ENCODE data around the gene CARS1.
A peak's percentile ranks its signal among the peaks of the same experiment; 100 is the strongest.

CARS1 gene

DNA sequence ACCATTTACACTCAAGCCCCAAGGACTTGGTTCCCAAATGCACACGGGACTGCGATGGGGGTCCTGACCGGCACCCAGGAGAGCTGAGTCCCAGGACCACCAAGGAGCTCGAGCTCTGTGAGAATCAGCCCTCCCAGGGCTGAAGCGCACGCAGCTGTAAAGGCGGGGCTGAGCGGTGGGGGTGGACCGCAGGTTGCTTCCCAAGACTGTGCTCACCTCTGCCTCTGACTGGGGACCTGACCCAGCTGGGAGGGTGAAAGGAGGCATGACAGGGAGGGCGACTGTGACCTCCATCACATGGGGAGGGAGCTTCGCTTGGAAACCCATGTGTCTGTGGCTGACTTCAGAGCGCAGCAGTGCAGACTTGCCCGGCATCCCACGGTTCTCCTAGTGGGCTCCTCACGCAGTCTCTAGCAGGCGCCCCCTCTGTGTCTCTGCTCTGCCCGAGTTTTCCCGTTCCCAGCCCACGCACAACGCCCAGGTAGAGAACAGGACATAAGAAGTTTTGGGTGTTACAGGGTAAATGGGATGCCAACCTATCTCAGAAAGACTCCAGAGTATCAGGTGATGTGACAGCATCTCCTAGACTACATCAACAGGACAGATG is 49.7 kb downstream of the CARS1 start:
- no peak for DNase-seq

DNA sequence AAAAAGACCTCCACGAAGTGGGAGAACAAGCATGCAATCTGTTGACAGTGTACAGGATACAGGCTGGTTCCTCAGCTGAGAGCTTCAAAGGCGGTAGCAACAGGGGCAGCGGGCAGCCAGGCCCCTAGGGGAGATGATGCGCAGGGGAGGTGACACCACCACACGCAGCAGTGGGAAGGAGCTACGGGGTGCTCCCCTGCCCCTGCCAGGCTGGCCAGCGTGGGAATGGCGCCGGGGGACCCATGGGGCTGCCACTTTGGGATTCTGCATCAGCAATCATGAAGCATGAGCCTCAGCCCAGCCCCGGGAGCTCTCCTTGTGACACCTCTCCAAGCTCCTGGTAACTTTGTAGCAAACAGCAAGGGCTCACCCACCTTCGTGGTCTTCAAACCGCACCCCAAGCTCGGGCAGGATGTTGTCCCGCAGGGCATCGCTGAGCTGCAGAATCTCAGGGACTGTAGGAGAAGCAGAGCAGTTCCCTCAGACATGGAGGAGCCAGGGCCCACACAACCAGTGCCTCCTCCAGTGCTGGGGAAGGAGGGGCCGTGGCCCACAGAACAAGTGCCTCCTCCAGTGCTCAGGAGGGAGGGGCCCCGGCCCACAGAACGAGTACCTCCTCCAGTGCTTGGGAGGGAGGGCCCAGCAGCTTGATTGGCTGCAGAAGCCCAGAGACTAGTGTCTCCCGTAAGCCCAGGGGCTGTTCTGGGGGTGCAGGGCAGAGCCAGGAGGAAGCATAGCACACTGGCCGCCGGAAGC is 50.5 kb downstream of the CARS1 start:
- DNase-seq, result no peak

DNA sequence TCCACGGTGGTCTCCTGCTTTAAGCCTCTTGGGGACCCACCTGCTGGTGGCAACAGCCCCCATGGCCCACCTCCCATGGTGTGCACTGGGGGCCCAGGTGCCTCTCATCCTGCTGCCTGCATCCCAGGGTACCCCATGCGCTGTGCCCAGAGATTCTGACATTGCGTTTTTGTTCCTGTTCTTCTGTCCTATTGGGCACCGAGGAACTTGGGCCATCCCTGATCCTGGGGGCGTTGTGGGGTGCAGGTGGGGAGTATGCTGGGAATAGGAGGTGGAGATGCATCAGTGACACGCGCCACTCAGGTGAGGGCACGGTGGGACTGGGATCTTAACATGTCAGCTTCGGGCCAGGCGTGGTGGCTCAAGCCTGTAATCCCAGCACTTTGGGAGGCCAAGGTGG is 52.7 kb downstream of the CARS1 start:
- no peak for DNase-seq

DNA sequence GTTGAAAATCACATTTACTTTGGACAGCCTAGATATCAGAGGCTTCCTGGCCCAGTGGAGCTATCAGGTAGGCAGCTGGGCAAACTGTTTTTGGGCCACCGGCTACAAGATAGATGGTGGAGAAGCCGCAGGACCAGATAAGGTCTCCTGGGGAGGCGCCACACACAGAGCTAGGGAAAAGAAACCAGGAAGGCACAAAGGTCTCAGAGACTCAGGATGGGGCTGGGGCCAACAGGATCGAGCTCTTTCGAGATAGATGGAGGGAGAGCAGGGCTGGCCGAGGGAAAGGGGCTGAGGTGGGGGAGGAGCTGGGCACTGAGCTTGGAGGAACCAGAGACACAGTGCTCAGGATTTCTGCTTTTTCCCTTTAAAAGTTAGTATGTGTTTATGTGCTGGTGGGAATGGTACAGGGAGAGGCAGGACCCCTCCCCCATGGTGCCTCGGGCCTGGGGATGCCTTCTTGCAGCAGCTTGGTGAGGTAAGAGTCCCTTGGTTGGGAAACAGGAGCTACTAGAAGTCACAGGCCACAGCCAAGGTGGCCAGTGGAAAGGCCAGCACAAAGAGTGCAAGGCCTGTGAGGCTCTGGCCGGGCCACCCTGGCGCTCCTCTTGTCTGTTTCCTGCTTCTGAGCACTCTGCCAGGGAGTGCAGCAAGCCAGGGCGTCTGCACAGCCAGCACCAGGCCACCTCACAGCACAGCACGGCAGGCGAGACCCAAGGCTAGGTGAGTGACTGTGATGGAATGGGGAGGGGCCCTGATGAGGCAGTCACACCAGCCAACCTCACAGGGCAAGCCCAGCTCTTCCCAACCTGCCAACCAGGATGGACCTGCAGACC is 53.6 kb downstream of the CARS1 start:
- DNase-seq, result no peak

GRCh38 chr11:3002871-3003270 is 54.4 kb downstream of the CARS1 start:
- DNase-seq, result no peak

DNA sequence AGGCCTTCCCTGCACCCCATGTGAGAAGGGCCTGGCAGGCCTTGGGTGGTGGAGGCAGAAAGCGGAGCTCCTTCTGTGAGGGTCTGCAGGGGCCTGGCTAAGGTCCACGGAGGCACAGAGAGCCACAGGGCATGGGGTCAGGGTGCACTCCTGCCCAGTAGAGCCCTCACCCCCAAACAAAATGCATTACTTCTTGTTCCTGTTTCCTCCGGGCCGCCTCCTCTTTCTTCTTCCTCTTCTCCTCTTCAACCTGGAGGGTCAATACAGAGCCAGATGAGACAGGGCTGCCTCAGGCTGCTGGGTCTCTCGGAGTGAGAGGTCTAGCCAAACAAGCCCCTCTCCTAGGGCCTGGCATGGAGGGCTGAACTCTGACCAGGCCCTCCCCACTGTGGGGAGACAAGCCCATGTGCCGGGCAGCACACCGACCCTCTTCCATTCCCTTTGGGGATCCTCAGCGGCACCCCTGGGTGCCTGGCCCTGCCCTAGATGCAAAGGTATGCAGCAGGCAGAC is 54.8 kb downstream of the CARS1 start:
- no peak for DNase-seq

- DNase-seq, result no peak
Observed at GRCh38 chr11:3001496-3001895, 55.7 kb downstream of the CARS1 start.

DNA sequence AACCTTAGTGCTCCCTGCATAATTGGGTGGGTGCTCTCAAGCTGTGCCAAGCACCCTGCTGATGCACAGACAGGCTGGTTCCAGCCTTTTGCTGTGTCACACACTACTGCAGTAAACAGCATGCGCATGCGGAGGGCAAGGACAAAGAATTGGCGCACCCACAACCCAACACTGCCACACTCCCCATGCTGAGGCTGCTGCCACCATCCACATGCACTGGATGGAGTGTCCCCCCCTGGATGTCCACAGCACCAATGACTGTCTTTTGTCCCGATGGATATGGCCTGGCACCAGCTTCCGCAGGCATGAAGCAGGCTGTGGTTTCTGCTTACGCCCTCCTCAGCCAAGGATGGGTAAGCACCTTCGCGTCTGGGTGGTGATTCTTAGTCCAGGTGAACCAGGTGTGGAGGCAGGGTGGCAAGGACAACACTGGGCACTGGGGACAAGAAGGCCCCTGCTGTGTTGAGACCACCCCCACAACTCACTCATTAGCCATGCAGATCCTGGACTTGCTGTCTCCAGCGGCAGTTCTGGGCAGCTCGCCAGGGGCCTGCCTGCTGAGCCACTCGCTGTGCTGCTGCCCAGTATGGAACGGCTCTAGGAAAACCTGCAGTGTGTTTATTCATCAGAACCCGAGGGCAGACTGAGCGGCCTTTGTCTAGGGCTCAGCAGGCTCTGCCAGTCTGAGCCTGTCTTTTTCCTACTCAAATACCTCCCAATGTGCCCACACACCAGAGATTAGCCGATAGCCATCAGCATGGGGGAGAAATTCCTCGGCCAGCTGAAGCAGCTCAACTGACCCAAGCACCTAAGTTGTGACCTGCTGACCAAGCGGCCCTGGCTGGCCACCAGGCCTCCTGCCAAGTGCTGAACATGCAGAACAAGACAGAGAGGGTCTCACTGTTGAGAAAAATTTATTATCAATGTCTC is 56.9 kb downstream of the CARS1 start:
- peak in 1 of 2 experiments; percentile 48 for DNase-seq

DNA sequence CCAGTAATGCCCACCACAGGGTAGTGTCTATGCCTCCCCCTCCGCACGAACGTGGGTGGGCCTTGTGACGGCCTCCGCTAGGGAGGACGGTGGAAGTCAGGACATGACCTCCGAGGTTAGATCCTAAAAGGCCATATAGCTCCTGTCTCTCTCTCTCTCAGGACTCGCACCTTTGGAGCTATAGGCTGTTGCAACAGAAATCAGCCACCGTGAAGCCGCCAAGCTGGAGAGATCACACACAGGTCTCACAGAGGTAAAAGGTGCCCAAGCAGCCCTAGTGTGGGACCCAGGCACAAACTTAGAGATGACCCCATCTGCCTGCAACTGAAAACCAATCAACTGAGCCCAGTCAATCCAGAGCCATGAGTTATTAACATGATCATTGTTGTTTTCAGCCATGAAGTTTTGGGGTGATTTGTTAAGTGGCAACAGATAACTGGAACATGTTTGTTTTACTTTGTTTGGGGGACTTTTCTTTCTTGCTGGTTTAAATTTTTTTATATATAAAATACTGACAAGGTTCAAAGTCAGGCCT is 57.7 kb downstream of the CARS1 start:
- no peak for DNase-seq

DNA sequence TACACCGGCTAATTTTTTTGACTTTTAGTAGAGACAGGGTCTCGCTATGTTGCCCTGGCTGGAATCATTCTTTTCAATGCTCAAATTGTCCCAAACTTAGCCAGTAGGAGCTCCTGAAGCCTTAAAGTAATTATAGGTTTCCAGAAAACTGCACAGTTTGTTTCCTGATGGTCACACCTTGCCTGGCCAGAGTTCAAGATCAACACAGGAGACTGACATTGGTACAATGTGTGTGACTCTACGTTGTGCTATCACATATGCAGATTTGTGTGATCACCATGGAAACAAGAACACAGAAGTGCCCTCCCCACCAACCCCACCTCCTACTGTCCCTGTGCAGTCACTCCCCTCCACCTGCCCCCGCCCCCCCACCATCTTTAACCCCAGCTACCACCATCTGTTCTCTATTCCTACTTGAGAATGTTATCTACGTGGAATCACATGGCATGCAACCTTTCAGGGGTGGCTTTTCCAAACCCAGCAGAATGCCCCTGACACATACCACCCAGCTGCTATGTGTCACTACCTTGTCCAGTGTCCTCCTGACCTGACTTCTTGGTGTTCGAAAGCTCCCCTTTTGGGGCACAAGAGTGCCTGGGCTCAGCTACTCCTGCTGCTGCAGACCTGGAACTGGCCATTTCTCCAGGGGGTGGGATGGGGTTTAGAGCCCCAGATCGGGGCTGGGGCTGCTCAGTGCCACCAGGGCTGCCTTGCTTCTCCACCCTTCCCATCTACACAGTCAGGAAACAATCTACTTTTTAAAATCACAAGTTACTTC is 59.0 kb downstream of the CARS1 start:
- peak; percentile 61 to 74 for DNase-seq

DNA sequence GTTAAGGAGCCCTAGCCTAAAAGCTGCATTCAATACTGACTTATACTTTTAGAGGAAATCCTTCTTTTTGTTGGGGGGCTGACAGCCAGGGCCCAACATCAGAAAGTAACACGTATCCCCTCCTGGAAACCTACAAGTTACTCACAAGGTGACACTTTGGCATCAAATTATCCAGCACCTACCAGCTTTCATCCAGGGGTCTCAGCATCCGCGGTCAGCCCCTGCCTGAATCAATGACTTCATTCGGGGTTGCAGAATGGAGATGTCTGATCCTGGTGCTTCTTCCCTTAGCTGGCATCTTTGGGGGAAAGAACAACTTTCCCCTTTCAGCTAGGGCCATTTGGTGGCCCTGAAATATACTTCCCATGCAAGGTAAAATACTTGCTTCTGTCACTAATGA is 59.8 kb downstream of the CARS1 start:
- no peak for DNase-seq

GRCh38 chr11:2996976-2997375 is 60.2 kb downstream of the CARS1 start:
- no peak for DNase-seq

GRCh38 chr11:2995893-2996554 is 61.2 kb downstream of the CARS1 start:
- DNase-seq, result no peak

DNA sequence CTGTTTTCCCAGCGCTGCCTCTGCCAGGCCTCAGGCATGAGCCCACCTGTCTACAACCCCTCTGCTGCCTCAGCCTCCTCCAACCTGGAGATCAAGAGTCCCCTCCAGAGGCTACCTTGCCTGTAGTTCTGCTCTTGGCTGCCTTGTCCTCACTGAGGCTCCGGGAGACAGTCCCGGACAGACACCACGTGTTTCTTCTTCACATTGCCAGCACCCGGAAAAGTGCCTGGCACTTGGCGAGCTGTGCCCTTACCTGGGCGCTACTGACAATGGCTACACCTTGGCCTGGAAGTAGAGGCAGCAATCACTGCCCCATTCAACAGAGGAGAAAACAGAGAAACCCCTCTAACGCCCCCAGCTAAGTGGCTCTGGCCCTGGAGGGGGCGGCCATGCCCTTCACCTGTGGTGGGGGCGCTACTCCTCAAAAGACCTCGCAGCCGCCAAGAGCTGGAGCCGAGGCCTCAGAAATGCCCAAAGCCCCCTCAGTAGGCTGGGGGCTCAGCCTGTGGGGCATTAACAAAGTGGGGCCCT is 62.1 kb downstream of the CARS1 start:
- DNase-seq, result no peak

- DNase-seq, result no peak
Observed at GRCh38 chr11:2994336-2994730, 62.9 kb downstream of the CARS1 start.

DNA sequence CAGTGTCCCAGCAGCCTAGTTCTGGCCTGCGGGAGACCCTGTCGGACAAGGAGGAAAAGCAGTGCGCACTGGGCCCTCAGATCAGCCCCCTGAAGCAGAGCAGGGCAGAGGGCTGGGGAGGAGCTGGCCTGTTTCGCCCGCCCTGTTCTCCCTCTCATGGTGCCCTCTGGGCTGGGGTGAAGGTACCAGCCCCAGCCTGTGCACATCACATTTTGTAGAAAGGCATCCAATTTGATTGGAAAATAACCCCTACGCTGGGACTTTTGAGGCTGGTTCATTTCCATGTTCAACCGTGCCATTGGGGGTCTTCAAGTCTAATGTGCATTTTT is 64.3 kb downstream of the CARS1 start:
- peak in 1 of 2 experiments; percentile 39 for DNase-seq

GRCh38 chr11:2992234-2992996 is 64.8 kb downstream of the CARS1 start, which contains the start of gene NAP1L4:
TSS of gene NAP1L4 (minus strand) at chr11:2992329. CDS start at chr11:2979220, 13,109 bp downstream.
- peak; percentile 89 to 96 for DNase-seq

DNA sequence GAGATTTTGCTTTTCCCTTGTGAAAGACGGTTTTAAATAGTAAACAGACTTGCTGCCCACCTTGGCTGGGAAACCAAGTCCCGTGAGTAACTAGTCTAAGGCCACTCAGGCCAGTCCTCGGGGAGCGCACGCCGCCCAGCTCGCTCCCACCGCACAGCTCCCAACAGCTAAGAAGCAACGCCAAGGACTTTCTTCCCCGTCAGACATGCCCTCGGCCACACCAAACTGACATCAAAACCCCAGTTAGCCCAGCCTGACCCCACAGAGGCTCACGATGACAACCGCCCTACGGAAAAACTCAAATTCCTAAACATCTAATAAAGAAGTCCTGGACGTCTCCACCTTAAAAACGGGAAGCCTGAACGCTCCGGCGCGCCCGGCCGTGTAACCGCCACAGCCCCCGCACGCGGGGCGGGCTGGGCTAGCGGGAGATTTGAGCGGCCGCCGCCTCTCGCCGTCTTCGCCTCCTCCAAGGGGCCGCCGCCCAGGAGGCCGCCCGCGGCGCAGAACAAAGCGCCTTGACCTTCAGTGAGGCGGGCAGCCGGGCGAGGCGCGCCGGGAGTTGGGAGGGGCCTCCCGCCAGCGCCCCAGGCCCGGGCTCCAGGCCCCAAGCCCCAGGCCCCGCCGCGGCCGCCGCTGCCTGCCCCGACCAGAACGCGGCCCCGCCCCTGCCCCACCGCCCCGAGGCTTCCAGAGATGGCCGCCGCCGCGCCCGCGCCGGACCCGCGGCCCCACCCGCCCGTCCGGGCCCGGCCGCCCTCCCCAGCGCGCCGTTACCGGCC is 65.6 kb downstream of the CARS1 start:
- DNase-seq, result peak in 1 of 2 experiments; percentile 27
